SK-N-SH treated with all-trans-retinoic acid at 6 μM for 48 hours (cell line): ENCODE data around the gene SEMA5B.

Experiments used
- ARNTL ChIP-seq: fragments of 450-650 bp; formaldehyde crosslinking; IDR thresholded peaks from 2 replicates; pipeline ENCODE4 v1.5.0; 2020; ENCODE audit warnings: low read depth, mild to moderate bottlenecking, moderate library complexity, borderline replicate concordance
- CREB5 ChIP-seq: fragments of 250-450 bp; sonication (Bioruptor Pico); IDR thresholded peaks from 2 replicates; pipeline ENCODE4 v1.5.1; 2020; ENCODE audit warnings: low read depth, mild to moderate bottlenecking, moderate library complexity
- CSRNP3 ChIP-seq: fragments of 250-450 bp; sonication (Bioruptor Pico); IDR thresholded peaks from 2 replicates; pipeline ENCODE4 v1.5.1; 2021; ENCODE audit warnings: mild to moderate bottlenecking, moderate library complexity
- GLIS3 ChIP-seq: fragments of 250-450 bp; sonication (Bioruptor Pico); IDR thresholded peaks from 2 replicates; pipeline ENCODE4 v1.5.0; 2020; ENCODE audit warnings: mild to moderate bottlenecking, moderate library complexity
- ISL1 ChIP-seq: fragments of 250-450 bp; sonication (Bioruptor Pico); IDR thresholded peaks from 2 replicates; pipeline ENCODE4 v2.1.2; 2022; ENCODE audit warnings: mild to moderate bottlenecking, moderate library complexity
- OSR1 ChIP-seq: fragments of 250-450 bp; sonication (Bioruptor Pico); IDR thresholded peaks from 2 replicates; pipeline ENCODE4 v1.8.0; 2022; ENCODE audit warnings: moderate library complexity, mild to moderate bottlenecking, inconsistent platforms
- PATZ1 ChIP-seq: fragments of 250-450 bp; sonication (Bioruptor Pico); IDR thresholded peaks from 2 replicates; pipeline ENCODE4 v1.8.0; 2020; ENCODE audit warnings: mild to moderate bottlenecking, moderate library complexity, borderline replicate concordance
- POU6F1 ChIP-seq: fragments of 250-450 bp; sonication (Bioruptor Pico); IDR thresholded peaks from 2 replicates; pipeline ENCODE4 v1.8.0; 2021; ENCODE audit warnings: low read depth, mild to moderate bottlenecking, moderate library complexity, borderline replicate concordance
- TSHZ2 ChIP-seq: fragments of 250-450 bp; sonication (Bioruptor Pico); IDR thresholded peaks from 2 replicates; pipeline ENCODE4 v1.5.0; 2020; ENCODE audit warnings: mild to moderate bottlenecking, moderate library complexity
- ZFP30 ChIP-seq: fragments of 450-650 bp; formaldehyde crosslinking; IDR thresholded peaks from 2 replicates; pipeline ENCODE4 v1.5.0; 2022; ENCODE audit warnings: mild to moderate bottlenecking, moderate library complexity
- ZNF565 ChIP-seq: fragments of 450-650 bp; formaldehyde crosslinking; conservative IDR thresholded peaks from 2 replicates; pipeline ENCODE4 v1.5.0; 2020; ENCODE audit warnings: low read depth, mild to moderate bottlenecking, moderate library complexity
- ZNF8 ChIP-seq: fragments of 450-650 bp; formaldehyde crosslinking; IDR thresholded peaks from 2 replicates; pipeline ENCODE4 v1.5.0; 2020; ENCODE audit warnings: mild to moderate bottlenecking, moderate library complexity

- TF ChIP-seq ZFP30 (CRISPR knock-in tag) (no peak), ZNF8 (CRISPR knock-in tag) (no peak), POU6F1 (CRISPR knock-in tag) (no peak), PATZ1 (CRISPR knock-in tag) (no peak), TSHZ2 (CRISPR knock-in tag) (no peak), ZNF565 (CRISPR knock-in tag) (no peak), ARNTL (CRISPR knock-in tag) (no peak), ISL1 (CRISPR knock-in tag) (no peak), CREB5 (no peak), GLIS3 (CRISPR knock-in tag) (no peak), OSR1 (CRISPR knock-in tag) (no peak), CSRNP3 (no peak)
Measured at GRCh38 chr3:122929188-122930062, 98.1 kb downstream of the SEMA5B start.
